GM13976 (cell line): Measurements from ENCODE around the gene EEF1A1.

Experiments used
- DNase-seq: peaks from one replicate; pipeline ENCODE4 v3.0.0; 2012; ENCODE audit warnings: low spot score
- in situ Hi-C: fragments of 300-500 bp; cut with MboI; formaldehyde crosslinking; loops from one replicate; pipeline ENCODE4 v1.12.0; 2022; ENCODE audit warnings: low sequenced_read_pairs, mixed read lengths, inconsistent platforms; ENCODE audit not compliant: unreplicated experiment
- TF ChIP-seq, protein P1 (sequence below): IDR thresholded peaks from 2 replicates; pipeline ENCODE4 v1.5.1; 2012; ENCODE audit warnings: borderline replicate concordance, mild to moderate bottlenecking; ENCODE audit not compliant: insufficient read depth; ENCODE audit errors: extremely low read depth, missing control alignments, control extremely low read depth

Gene EEF1A1

DNA sequence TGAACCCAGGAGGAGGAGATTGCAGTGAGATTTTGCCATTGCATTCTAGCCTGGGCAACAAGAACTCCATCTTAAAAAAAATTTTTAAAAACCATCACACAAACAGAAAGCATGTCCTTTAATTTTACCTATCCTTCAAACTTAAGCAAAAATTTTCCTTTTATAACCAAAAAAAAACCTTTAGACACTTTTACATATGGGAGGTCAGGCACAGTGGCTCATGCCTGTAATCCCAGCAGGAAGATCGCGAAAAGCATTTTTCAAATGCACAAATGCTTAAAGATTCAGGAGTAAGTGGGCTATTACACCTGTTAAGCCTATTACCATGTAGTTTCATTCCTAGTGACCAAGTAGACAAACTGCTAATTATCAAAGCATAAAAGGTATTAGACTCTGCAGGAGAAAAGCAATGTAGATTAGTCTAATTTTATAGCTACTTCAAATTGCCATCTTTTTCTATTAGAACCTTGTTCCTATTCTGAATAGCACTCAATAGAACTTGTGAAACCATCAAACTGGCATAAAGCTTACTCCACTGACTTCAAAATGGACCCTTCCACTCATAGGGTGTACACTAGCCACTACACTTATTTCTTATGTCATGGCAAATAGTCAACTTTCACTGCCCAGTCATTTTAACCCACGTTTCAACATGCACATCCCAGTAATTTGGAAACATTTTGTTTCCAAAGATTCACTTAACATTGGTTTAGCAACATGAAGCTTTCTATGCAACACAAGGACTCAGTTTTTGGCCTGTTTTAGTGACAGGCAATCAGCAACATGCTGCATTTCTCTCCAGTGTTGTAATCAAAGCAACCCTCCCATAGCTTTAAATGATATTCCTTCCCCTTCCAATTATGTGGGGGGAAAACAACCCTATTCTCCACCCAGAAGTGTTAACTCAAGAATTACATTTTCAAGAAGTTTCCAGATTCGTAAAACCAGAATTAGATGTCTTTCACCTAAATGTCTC, 4.0 kb downstream of the EEF1A1 start:
- DNase-seq, result no peak
- TF ChIP-seq, protein P1, sequence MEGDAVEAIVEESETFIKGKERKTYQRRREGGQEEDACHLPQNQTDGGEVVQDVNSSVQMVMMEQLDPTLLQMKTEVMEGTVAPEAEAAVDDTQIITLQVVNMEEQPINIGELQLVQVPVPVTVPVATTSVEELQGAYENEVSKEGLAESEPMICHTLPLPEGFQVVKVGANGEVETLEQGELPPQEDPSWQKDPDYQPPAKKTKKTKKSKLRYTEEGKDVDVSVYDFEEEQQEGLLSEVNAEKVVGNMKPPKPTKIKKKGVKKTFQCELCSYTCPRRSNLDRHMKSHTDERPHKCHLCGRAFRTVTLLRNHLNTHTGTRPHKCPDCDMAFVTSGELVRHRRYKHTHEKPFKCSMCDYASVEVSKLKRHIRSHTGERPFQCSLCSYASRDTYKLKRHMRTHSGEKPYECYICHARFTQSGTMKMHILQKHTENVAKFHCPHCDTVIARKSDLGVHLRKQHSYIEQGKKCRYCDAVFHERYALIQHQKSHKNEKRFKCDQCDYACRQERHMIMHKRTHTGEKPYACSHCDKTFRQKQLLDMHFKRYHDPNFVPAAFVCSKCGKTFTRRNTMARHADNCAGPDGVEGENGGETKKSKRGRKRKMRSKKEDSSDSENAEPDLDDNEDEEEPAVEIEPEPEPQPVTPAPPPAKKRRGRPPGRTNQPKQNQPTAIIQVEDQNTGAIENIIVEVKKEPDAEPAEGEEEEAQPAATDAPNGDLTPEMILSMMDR, result no peak
- in situ Hi-C loops, result no loop called here

DNA sequence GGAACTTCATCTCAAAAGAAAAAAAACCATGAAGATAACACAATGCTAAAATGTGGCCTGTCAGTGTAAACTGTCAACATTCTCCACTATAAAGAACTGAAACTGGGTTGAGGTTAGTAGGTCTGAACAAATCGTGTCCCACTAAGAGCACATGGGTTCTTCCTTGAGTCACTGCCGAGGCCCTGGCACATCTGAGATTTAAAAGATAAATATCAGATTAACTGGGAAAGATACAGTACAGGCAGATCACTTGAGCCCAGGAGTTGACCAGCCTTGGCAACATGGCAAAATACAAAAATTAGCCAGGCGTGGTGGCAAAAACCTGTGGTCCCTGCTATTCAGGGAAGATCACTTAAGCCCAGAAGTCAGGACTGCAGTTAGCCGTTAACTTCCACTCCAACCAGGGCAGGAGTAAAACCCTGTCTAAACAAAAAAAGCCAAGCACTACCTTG, 5.6 kb downstream of the EEF1A1 start:
- in situ Hi-C loops, result no loop called here
- DNase-seq, result peak; percentile 47
- TF ChIP-seq, protein P1, result no peak

DNA sequence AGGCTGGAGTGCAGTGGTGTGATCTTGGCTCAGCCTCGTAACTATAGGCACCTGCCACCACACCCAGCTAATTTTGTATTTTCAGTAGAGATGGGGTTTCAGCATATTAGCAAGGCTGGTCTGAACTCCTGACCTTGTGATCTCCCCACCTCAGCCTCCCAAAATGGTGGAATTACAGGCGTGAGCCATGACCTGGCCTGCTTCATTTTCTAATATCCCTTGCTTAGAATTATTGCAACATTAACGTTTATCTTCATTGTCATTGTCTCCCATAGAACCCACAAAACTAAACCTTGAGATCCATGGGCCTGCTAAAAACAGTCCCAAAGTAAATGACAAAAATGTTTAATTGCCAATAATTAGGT, 6.1 kb downstream of the EEF1A1 start:
- TF ChIP-seq, protein P1, result no peak
- in situ Hi-C loops, result no loop called here
- no peak for DNase-seq

DNA sequence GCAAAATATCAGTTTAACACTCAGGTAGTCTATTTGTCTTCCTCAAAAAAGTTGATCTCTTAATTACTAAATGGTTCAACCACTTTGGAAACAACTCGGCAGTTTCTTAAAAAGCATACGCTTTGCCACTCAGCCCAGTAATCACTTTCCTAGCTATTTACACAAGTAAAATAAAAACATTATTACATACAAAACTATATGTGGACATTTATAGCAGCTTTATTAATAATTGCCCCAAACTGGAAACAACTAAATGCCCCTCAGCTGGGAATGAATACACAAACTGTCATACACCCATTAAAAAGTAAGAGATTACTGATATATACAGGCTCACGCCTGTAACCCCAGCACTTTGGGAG, 7.4 kb downstream of the EEF1A1 start:
- in situ Hi-C loops, result no loop called here
- DNase-seq, result no peak
- TF ChIP-seq, protein P1, result no peak

DNA sequence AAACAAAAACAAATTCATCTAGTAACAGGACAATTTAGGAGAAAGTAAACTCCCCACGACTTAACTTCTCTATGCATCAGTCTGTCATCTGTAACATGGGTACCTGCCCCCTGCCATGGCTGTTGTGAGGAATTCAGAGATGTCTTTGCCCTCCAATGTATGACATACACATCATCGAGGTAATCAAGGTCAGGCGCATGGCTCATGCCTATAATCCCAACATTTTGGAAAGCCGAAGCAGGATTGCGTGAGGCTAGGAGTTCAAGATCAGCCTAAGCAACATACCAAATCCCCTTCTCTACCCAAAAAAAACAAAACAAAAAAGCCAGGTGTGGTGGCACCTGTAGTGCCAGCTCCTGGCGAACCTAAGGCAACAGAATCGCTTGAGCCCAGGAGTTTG, 9.0 kb downstream of the EEF1A1 start:
- TF ChIP-seq, protein P1, result no peak
- DNase-seq, result no peak

DNA sequence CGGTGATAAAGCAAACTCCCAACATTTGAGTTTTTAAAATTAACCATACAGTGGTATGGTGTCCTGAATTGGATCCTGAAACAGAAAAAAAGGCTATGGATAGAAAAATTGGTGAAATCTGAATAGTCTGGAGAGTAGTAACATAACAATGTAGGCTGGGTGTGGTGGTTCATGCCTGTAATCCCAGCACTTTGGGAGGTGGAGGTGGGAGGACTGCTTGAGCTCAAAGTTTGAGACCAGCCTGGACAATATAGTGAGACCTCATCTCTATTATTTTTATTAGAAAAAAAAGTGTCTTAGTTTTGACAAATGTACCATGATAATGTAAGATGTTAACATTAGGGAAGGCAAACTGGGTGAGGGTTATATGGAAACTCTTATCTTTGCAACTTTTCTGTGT, 11.0 kb downstream of the EEF1A1 start:
- in situ Hi-C loops, result no loop called here
- no peak for DNase-seq
- TF ChIP-seq, protein P1, result no peak

More for the DNA sequence above, 9.0 kb downstream of the EEF1A1 start:
- in situ Hi-C loops, result no loop called here
